Measurements from ENCODE around the gene PREX1. TPM values are rescaled to one million over a fixed set of nuclear protein-coding genes. Genes with fewer than 3 reads are reported as not detected.

PREX1 gene
- total and polyA plus RNA-seq, 8 donors, result 5.2 to 25.2 (median 16.6) TPM

- WGBS, 5 donors, result 88 to 95% (median 91%) methylated on average over 4 of the region's 4 CpGs
- peaks cover 34 to 69% (median 41%) of the 10 kb centered on the region in 4 donors for H3K4me1 ChIP-seq
These were observed 108.1 kb downstream of the PREX1 start for GRCh38 chr20:48719598-48720255.

GRCh38 chr20:48718786-48719578 is 108.8 kb downstream of the PREX1 start:
- H3K36me3 ChIP-seq, result no peaks in the 10 kb centered on the region
- peaks cover 0 to 9% (median 0%) of the 10 kb centered on the region in 4 donors for H3K9me3 ChIP-seq
- TF ChIP-seq POLR2A (IDR thresholded peaks at IDR 0.05), result no peak
- no peak for TF ChIP-seq EP300 (IDR thresholded peaks at IDR 0.05)
- TF ChIP-seq CTCF (IDR thresholded peaks at IDR 0.05), result no peak
- no peak for TF ChIP-seq POLR2AphosphoS5 (IDR thresholded peaks at IDR 0.05)
- WGBS, 5 donors, result 72 to 87% (median 78%) methylated on average over 8 of the region's 8 CpGs
- peaks cover 27 to 61% (median 35%) of the 10 kb centered on the region in 4 donors for H3K4me1 ChIP-seq
- no peak overlapping the region for H3K27ac ChIP-seq
- H3K27me3 ChIP-seq, result no peaks in the 10 kb centered on the region
- intact Hi-C loops (cut with DNase I; ENCODE audit: low total_unique reads), result no loop called here
- peak in 1 of 2 donors; percentile 40 for DNase-seq
- H3K4me3 ChIP-seq, result no peak overlapping the region

More at GRCh38 chr20:48719598-48720255, 108.1 kb downstream of the PREX1 start:
- H3K27me3 ChIP-seq, result no peaks in the 10 kb centered on the region
- peaks cover 0 to 9% (median 0%) of the 10 kb centered on the region in 4 donors for H3K9me3 ChIP-seq
- no peak for TF ChIP-seq EP300 (IDR thresholded peaks at IDR 0.05)
- no peak for TF ChIP-seq POLR2A (IDR thresholded peaks at IDR 0.05)
- TF ChIP-seq POLR2AphosphoS5 (IDR thresholded peaks at IDR 0.05), result no peak
- TF ChIP-seq CTCF (IDR thresholded peaks at IDR 0.05), result no peak
- no peaks in the 10 kb centered on the region for H3K36me3 ChIP-seq
- H3K4me3 ChIP-seq, result no peak overlapping the region
- no peak for DNase-seq
- H3K27ac ChIP-seq, result peak overlapping the region in 2 of 5 donors; percentile 82 to 90
- intact Hi-C loops (cut with DNase I; ENCODE audit: low total_unique reads), result no loop called here

GRCh38 chr20:48717680-48718223 is 110.0 kb downstream of the PREX1 start:
- no peak overlapping the region for H3K4me3 ChIP-seq
- DNase-seq, result no peak
- 79 to 86% (median 79%) methylated on average over 6 of the region's 6 CpGs for WGBS, 5 donors
- no peak overlapping the region for H3K27ac ChIP-seq
- TF ChIP-seq CTCF (IDR thresholded peaks at IDR 0.05) (no peak), POLR2AphosphoS5 (IDR thresholded peaks at IDR 0.05) (no peak), POLR2A (IDR thresholded peaks at IDR 0.05) (no peak), EP300 (IDR thresholded peaks at IDR 0.05) (no peak)
- peaks cover 0 to 9% (median 0%) of the 10 kb centered on the region in 4 donors for H3K9me3 ChIP-seq
- intact Hi-C loops (cut with DNase I; ENCODE audit: low total_unique reads), result no loop called here
- no peaks in the 10 kb centered on the region for H3K27me3 ChIP-seq
- no peaks in the 10 kb centered on the region for H3K36me3 ChIP-seq
- H3K4me1 ChIP-seq, result peaks cover 15 to 57% (median 23%) of the 10 kb centered on the region in 4 donors

GRCh38 chr20:48717095-48717672 is 110.6 kb downstream of the PREX1 start:
- H3K4me3 ChIP-seq, result no peak overlapping the region
- peaks cover 9 to 57% (median 17%) of the 10 kb centered on the region in 4 donors for H3K4me1 ChIP-seq
- intact Hi-C loops (cut with DNase I; ENCODE audit: low total_unique reads), result no loop called here
- DNase-seq, result no peak
- 73 to 88% (median 86%) methylated on average over 2 of the region's 2 CpGs for WGBS, 5 donors
- peaks cover 0 to 9% (median 0%) of the 10 kb centered on the region in 4 donors for H3K9me3 ChIP-seq
- H3K36me3 ChIP-seq, result no peaks in the 10 kb centered on the region
- no peak overlapping the region for H3K27ac ChIP-seq
- TF ChIP-seq CTCF (IDR thresholded peaks at IDR 0.05), result no peak
- no peaks in the 10 kb centered on the region for H3K27me3 ChIP-seq
